HT-29 (cell line): ENCODE results near the gene HEXD. TPM values are rescaled to one million over a fixed set of nuclear protein-coding genes. Genes with fewer than 3 reads are reported as not detected.
A peak's percentile ranks its signal among the peaks of the same experiment; 100 is the strongest.
"Not testable (repeated sequence)": the region's sequence is repeated elsewhere in the genome, so short reads cannot be mapped to it uniquely, and the experiment has no call there.

Experiments used
- DNase-seq: peaks from one replicate; pipeline ENCODE4 v3.0.0-alpha.2; 2015; ENCODE audit warnings: low spot score
- total RNA-seq: library from RNA; depleted of rRNA; stranded (reverse); fragments of >200 nt; shearing (Covaris generic); gene quantifications from 2 replicates; pipeline ENCODE4 v1.2.3, GENCODE V29; 2014; rRNA removed

The HEXD gene
- total RNA-seq, result 25.8 and 28.4 TPM in 2 replicates

GRCh38 chr17:82418001-82418986 lies at the start of gene HEXD, which contains the start of gene OGFOD3:
Gene HEXD, plus strand, starts transcription at chr17:82418347. Its CDS starts 1,453 bp downstream, at chr17:82419800.
Gene OGFOD3, minus strand, starts transcription at chr17:82418586. Its CDS starts 101 bp downstream, at chr17:82418485.
- peak; percentile 88 for DNase-seq

GRCh38 chr17:82369211-82369610 lies 48.9 kb upstream of the HEXD start:
- DNase-seq, result no peak

- DNase-seq, result no peak
Measured at GRCh38 chr17:82370471-82371332, 47.4 kb upstream of the HEXD start.

GRCh38 chr17:82371333-82372248 lies 46.6 kb upstream of the HEXD start, which contains the start of gene UTS2R:
Gene UTS2R, plus strand, starts transcription at chr17:82371765. Its CDS starts 2,560 bp downstream, at chr17:82374325.
- DNase-seq, result no peak

- no peak for DNase-seq
Measured at GRCh38 chr17:82372249-82373071, 45.7 kb upstream of the HEXD start.

- DNase-seq, result not testable (repeated sequence)
Measured at GRCh38 chr17:82373072-82373452, 45.1 kb upstream of the HEXD start.

- no peak for DNase-seq
Measured at GRCh38 chr17:82373731-82374625, 44.2 kb upstream of the HEXD start.

GRCh38 chr17:82374626-82375331 lies 43.4 kb upstream of the HEXD start:
- DNase-seq, result no peak

- no peak for DNase-seq
Measured at GRCh38 chr17:82375359-82376041, 42.6 kb upstream of the HEXD start.

GRCh38 chr17:82376042-82376730 lies 42.0 kb upstream of the HEXD start:
- DNase-seq, result no peak

- DNase-seq, result not testable (repeated sequence)
Measured at GRCh38 chr17:82377294-82377693, 40.9 kb upstream of the HEXD start.

- no peak for DNase-seq
Measured at GRCh38 chr17:82377924-82378740, 40.0 kb upstream of the HEXD start.

GRCh38 chr17:82378741-82379021 lies 39.5 kb upstream of the HEXD start:
- DNase-seq, result no peak

GRCh38 chr17:82380860-82381702 lies 37.1 kb upstream of the HEXD start:
- DNase-seq, result no peak

- DNase-seq, result not testable (repeated sequence)
Measured at GRCh38 chr17:82381703-82382009, 36.5 kb upstream of the HEXD start.
